IPS DF 6.9 (cell line): ENCODE data around the gene SPTSSA.
"Not testable (repeated sequence)": the region's sequence is repeated elsewhere in the genome, so short reads cannot be mapped to it uniquely, and the experiment has no call there.

Experiments
- DNase-seq: peaks from one replicate; pipeline ENCODE4 v3.0.0-alpha.2; 2013; ENCODE audit warnings: low read depth, low spot score
- H3K27ac ChIP-seq: one replicate; pipeline ENCODE4 v1.5.1; 2013; ENCODE audit warnings: low read length, control low read depth
- H3K27me3 ChIP-seq: 2 replicates; pipeline ENCODE4 v1.6.1; 2013; ENCODE audit warnings: mild to moderate bottlenecking, low read length; ENCODE audit not compliant: control insufficient read depth, insufficient read depth
- H3K36me3 ChIP-seq: 2 replicates; pipeline ENCODE4 v1.6.1; 2013; ENCODE audit warnings: low read length; ENCODE audit not compliant: control insufficient read depth, insufficient read depth
- H3K4me1 ChIP-seq: 2 replicates; pipeline ENCODE4 v1.6.1; 2013; ENCODE audit warnings: low read length; ENCODE audit not compliant: control insufficient read depth, insufficient read depth
- H3K4me3 ChIP-seq: 2 replicates; pipeline ENCODE4 v1.5.1; 2013; ENCODE audit warnings: mild to moderate bottlenecking, low read length
- H3K9me3 ChIP-seq: 2 replicates; pipeline ENCODE4 v1.6.1; 2013; ENCODE audit warnings: low read length, inconsistent platforms; ENCODE audit not compliant: control insufficient read depth, insufficient read depth
- WGBS: extraction: QIAGEN DNeasy Blood & Tissue Kit; methylation state at CpG from one replicate; pipeline ENCODE4 v1.1.7; 2013; ENCODE audit warnings: mixed read lengths, missing lambda C conversion rate; ENCODE audit not compliant: insufficient read length, insufficient coverage; 5-methylcytosine and 5-hydroxymethylcytosine counted together

Gene SPTSSA

GRCh38 chr14:34433957-34434356 is 28.1 kb downstream of the SPTSSA start:
- Histone ChIP-seq H3K9me3 (no peaks in the 10 kb centered on the region), H3K4me1 (no peaks in the 10 kb centered on the region), H3K4me3 (no peak overlapping the region), H3K27ac (no peak overlapping the region), H3K27me3 (no peaks in the 10 kb centered on the region), H3K36me3 (no peaks in the 10 kb centered on the region)
- WGBS = 100% methylated on average over 1 of the region's 2 CpGs
- no peak for DNase-seq

- H3K27me3 ChIP-seq, H3K4me3 ChIP-seq, H3K4me1 ChIP-seq, H3K27ac ChIP-seq, DNase-seq, H3K36me3 ChIP-seq, H3K9me3 ChIP-seq: not testable (repeated sequence)
- WGBS = no CpG with 5 or more reads among the region's 5 CpGs
These were observed 34.0 kb downstream of the SPTSSA start for GRCh38 chr14:34428102-34428466.

GRCh38 chr14:34426313-34427295 is 35.4 kb downstream of the SPTSSA start:
- no peak overlapping the region for H3K27ac ChIP-seq
- no peaks in the 10 kb centered on the region for H3K36me3 ChIP-seq
- H3K9me3 ChIP-seq = no peaks in the 10 kb centered on the region
- DNase-seq = no peak
- no peak overlapping the region for H3K4me3 ChIP-seq
- no peaks in the 10 kb centered on the region for H3K27me3 ChIP-seq
- no peaks in the 10 kb centered on the region for H3K4me1 ChIP-seq
- no CpG with 5 or more reads among the region's 11 CpGs for WGBS

GRCh38 chr14:34425095-34425851 is 36.8 kb downstream of the SPTSSA start:
- Histone ChIP-seq H3K36me3 (no peaks in the 10 kb centered on the region), H3K9me3 (no peaks in the 10 kb centered on the region), H3K27ac (no peak overlapping the region), H3K27me3 (no peaks in the 10 kb centered on the region), H3K4me1 (no peaks in the 10 kb centered on the region), H3K4me3 (no peak overlapping the region)
- WGBS = no CpG with 5 or more reads among the region's 5 CpGs
- DNase-seq = no peak

GRCh38 chr14:34424488-34424887 is 37.6 kb downstream of the SPTSSA start:
- Histone ChIP-seq H3K27me3 (no peaks in the 10 kb centered on the region), H3K27ac (no peak overlapping the region), H3K4me1 (no peaks in the 10 kb centered on the region), H3K4me3 (no peak overlapping the region), H3K9me3 (no peaks in the 10 kb centered on the region), H3K36me3 (no peaks in the 10 kb centered on the region)
- no CpG with 5 or more reads among the region's 2 CpGs for WGBS
- DNase-seq = no peak

- H3K4me3 ChIP-seq = no peak overlapping the region
These were observed 38.6 kb downstream of the SPTSSA start for GRCh38 chr14:34423445-34423844.

GRCh38 chr14:34420547-34421150 is 41.4 kb downstream of the SPTSSA start:
- H3K36me3 ChIP-seq = no peaks in the 10 kb centered on the region
- H3K9me3 ChIP-seq = no peaks in the 10 kb centered on the region
- H3K4me3 ChIP-seq = no peak overlapping the region
- no peaks in the 10 kb centered on the region for H3K27me3 ChIP-seq
- H3K4me1 ChIP-seq = no peaks in the 10 kb centered on the region
- DNase-seq = no peak
- H3K27ac ChIP-seq = no peak overlapping the region
- WGBS = no CpG with 5 or more reads among the region's 6 CpGs

More at GRCh38 chr14:34423445-34423844, 38.6 kb downstream of the SPTSSA start:
- DNase-seq = no peak
- Histone ChIP-seq H3K27me3 (no peaks in the 10 kb centered on the region), H3K4me1 (no peaks in the 10 kb centered on the region), H3K27ac (no peak overlapping the region), H3K36me3 (no peaks in the 10 kb centered on the region), H3K9me3 (no peaks in the 10 kb centered on the region)
- no CpG with 5 or more reads among the region's 2 CpGs for whole genome bisulfite sequencing

- Histone ChIP-seq H3K36me3 (no peaks in the 10 kb centered on the region), H3K9me3 (no peaks in the 10 kb centered on the region), H3K27ac (no peak overlapping the region), H3K27me3 (no peaks in the 10 kb centered on the region), H3K4me3 (no peak overlapping the region), H3K4me1 (no peaks in the 10 kb centered on the region)
- WGBS = no CpG with 5 or more reads among the region's 2 CpGs
- no peak for DNase-seq
These were observed 52.3 kb downstream of the SPTSSA start for GRCh38 chr14:34409721-34410120.

- H3K27me3 ChIP-seq = no peaks in the 10 kb centered on the region
- DNase-seq = no peak
- H3K4me1 ChIP-seq = no peaks in the 10 kb centered on the region
- H3K27ac ChIP-seq = no peak overlapping the region
- no CpG with 5 or more reads among the region's 1 CpG for WGBS
- no peaks in the 10 kb centered on the region for H3K9me3 ChIP-seq
- no peaks in the 10 kb centered on the region for H3K36me3 ChIP-seq
- no peak overlapping the region for H3K4me3 ChIP-seq
These were observed 54.1 kb downstream of the SPTSSA start for GRCh38 chr14:34407951-34408350.

- no peak overlapping the region for H3K4me3 ChIP-seq
- H3K27ac ChIP-seq = no peak overlapping the region
- no peaks in the 10 kb centered on the region for H3K36me3 ChIP-seq
- DNase-seq = no peak
- no peaks in the 10 kb centered on the region for H3K9me3 ChIP-seq
- H3K4me1 ChIP-seq = no peaks in the 10 kb centered on the region
- no CpG with 5 or more reads among the region's 2 CpGs for WGBS
- no peaks in the 10 kb centered on the region for H3K27me3 ChIP-seq
These were observed 57.6 kb downstream of the SPTSSA start for GRCh38 chr14:34404416-34404815.
